Myocyte (in vitro differentiated cells): ENCODE results near the gene CCL22. TPM values are rescaled to one million over a fixed set of nuclear protein-coding genes. Genes with fewer than 3 reads are reported as not detected.
"Not testable (repeated sequence)": the region's sequence is repeated elsewhere in the genome, so short reads cannot be mapped to it uniquely, and the experiment has no call there.

Source experiments
- DNase-seq: peaks from one replicate; pipeline ENCODE4 v3.0.0-alpha.2; 2012; ENCODE audit warnings: low read depth
- polyA plus RNA-seq: library from polyadenylated mRNA; unstranded; fragments of >200 nt; gene quantifications from one replicate; pipeline ENCODE4 v1.2.1, GENCODE V29; 2012; ENCODE audit warnings: missing spikeins
- total RNA-seq: library from RNA; depleted of rRNA; stranded (reverse); fragments of >200 nt; gene quantifications from 2 replicates; pipeline ENCODE4 v1.2.3, GENCODE V29; 2014

Gene CCL22
- not detected in 2 replicates for total RNA-seq
- polyA plus RNA-seq: not detected

GRCh38 chr16:57358527-57359095, at the start of gene CCL22:
Gene CCL22 (plus strand): TSS chr16:57358783. CDS start chr16:57358817, 34 bp downstream.
- no peak for DNase-seq

- DNase-seq: no peak
Measured at GRCh38 chr16:57310801-57311200, 47.8 kb upstream of the CCL22 start.

DNA sequence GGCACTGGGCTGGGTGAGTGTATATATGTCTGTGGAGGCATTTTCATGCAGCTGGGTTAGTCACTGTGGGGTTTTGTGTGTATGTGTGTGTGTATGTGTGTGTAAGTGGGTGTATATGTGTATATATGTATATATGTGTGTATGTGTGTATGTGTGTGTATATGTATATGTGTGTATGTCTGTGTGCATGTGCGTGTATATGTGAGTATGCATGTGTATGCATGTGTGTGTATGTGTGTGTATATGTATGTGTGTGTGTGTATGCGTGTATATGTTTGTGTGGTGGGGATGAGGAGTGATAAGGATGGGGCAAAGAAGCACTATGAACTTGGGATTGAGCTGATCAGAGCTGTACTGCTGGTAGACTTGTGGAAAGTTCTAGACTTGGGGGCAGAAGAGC, 45.1 kb upstream of the CCL22 start:
- no peak for DNase-seq

- DNase-seq: no peak
Measured at GRCh38 chr16:57314161-57314785, 44.3 kb upstream of the CCL22 start.

DNA sequence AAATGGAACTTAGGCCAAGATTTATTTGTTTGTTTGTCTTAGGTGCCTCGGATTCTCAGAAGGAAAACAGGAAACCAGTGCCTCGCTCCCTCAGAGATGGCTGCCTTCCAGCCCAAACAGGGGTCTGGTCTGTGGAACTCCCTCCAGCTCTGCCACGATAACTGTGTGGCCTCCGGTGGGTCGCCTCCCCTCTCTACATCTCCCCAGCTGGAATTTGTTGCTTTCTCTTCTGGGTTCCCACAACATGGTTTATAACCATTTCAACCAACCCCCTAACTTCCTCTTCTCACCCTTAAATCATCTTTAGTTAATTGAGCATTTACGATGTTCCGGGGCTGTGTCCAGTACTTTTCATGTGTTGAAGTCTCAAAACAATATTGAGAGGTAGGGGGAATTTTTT, 43.2 kb upstream of the CCL22 start:
- no peak for DNase-seq

DNA sequence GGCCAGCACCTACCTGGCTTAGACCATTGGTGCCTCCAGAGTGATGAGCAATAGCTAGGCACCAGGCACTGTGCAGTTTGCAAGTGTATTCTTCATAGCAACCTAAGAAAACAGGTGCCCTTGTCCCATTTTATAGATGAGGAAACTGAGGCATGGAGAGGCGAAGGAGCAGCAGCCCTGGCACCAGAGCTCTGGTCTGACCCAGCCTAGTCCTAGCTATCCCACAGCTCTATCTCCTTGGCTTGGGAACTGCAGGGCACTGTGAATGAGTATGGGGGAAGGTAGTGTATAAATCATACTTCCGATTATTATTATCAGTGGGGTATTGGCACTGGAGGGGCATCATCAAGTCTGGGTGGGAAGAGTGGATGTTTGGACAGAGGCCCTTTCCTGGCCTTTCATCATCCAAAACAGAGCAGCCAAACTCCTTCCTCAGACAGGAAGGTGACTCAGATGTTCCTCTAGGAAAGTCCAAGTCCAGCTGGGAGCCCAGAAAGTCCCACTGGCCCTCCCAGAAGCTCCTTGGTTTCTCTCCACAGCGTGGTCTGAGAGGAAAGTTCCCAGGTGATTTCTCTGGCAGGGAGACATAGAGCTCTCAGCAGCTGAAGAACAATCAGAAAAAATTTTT, 42.1 kb upstream of the CCL22 start:
- peak; percentile 35 for DNase-seq

- DNase-seq: peak; percentile 36
Measured at GRCh38 chr16:57318240-57318970, 40.2 kb upstream of the CCL22 start.

DNA sequence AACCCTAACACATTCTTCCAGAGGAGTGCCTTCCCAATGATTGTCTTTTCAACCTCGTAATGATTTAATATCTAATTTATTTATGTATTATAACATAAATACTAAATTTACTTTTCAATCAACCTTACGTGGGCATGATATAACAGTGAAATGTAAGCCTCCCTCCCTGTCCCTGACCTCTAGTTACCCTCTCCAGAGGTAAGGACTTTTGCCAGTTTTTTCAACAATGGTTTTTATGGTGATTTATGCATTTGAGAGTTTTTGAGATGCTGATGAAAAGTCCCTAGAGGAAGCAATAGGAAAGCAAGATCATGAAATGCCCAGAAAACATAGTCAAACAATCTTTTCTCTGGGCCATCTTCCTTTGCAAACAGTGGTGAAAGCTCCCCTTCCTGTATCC, 38.9 kb upstream of the CCL22 start:
- no peak for DNase-seq

- DNase-seq: no peak
Measured at GRCh38 chr16:57324749-57325148, 33.8 kb upstream of the CCL22 start.

DNA sequence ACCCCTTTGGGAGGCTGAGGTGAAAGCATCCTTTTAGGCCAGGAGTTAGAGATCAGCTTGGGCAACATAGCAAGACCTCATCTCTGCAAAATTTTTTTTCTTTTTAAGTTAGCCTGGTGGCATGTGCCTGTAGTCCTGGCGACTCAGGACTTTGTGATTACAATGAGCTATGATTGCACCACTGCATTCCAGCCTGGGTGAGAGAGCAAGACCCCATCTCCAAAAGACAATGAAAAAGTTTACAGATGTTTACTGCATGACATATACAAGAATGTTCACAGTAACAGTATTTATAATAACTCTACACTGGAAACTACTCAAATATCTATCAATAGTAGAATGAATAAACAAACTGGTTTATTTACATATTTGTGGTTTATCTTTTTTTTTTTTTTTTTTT, 33.1 kb upstream of the CCL22 start:
- DNase-seq: no peak

DNA sequence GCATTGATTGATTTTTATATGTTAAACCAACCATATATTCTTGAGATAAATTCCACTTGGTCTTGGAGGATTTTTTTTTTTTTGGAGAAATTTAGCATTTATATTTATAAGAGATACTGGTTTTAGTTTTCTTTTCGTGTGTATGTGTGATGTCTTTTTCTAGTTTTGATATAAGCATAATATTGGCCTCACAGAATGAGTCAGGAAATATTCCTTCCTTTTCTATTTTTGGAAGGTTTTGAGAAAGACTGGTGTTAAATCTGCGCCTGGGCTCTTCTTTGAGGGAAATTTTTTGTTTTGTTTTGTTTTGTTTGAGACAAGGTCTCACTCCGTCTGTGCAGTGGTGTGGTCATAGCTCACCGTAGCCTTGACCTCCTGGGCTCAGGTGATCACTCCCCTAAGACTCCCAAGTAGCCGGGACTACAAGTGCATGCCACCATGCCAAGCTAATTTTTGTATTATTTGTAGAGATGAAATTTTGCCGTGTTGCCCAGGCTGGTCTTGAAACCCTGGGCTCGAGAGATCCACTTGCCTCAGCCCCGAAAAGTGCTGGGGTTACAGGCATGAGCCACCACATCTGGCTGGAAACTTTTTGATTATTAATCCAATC, 28.8 kb upstream of the CCL22 start:
- DNase-seq: no peak

DNA sequence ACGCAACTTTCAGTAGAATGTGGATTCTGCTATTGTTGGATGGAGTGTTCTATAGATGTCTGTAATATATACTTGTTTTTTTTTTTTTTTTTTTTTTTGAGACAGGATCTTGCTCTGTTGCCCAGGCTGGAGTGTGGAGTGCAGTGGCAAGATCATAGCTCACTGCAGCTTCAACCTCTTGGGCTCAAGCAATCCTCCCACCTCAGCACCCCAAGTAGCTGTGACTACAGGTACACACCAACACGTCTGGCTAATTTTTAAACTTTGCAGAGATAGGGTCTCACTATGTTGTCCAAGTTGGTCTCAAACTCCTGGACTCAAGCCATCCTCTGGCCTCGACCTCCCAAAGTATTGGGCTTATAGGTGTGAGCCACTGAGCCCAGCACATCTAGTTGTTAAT, 27.2 kb upstream of the CCL22 start:
- no peak for DNase-seq

DNA sequence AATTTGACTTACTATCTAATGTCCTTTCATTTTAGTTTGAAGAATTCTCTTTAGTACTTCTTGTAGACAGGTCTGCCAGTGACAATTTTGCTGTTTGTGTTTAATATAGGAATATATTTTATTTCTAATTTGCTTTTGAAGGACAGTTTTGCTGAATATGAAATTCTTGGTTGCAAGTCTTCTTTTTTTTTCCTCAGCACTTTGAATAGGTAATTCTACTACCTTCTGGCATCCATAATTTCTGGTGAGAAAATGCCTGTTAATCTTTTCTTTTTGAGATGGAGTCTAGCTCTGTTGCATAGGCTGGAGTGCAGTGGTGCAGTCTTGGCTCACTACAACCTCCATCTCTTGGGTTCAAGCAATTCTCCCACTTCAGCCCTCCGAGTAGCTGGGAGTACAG, 25.2 kb upstream of the CCL22 start:
- DNase-seq: no peak

DNA sequence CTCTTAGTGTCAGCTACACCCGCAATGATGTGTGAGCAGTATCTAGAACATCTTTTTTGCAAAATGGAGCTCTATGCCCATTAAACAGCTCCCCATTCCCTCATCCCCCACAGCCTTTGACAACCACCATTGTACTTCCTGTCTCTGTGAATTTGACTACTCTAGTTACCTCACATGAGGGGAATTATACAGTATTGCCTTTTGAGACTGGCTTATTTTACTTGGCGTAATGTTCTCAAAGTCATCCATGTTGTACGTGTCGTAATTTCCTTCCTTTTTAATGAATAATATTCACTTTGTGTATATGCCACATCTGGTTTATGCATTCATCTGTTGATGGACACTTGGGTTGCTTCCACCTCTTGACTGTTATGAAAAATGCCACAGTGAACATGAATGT, 23.2 kb upstream of the CCL22 start:
- DNase-seq: no peak

DNA sequence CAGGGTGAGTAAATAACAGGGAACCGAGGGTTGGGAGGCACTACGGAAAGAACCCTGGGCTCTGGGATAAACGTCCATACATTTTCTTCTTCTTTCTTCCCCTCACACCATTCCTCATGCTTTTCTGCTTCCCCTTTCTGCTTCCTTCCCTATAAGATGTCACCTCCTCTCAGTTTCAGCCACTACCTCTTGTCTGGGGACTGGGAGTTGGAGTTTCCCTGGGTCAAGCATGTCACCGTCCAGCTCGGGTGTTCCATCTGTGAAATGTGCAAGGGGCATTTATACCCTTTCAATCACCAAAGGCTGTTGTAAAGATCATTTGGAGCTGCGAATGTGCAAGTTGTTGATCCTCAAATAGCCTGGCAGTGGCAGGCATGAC, 17.5 kb upstream of the CCL22 start:
- DNase-seq: no peak

DNA sequence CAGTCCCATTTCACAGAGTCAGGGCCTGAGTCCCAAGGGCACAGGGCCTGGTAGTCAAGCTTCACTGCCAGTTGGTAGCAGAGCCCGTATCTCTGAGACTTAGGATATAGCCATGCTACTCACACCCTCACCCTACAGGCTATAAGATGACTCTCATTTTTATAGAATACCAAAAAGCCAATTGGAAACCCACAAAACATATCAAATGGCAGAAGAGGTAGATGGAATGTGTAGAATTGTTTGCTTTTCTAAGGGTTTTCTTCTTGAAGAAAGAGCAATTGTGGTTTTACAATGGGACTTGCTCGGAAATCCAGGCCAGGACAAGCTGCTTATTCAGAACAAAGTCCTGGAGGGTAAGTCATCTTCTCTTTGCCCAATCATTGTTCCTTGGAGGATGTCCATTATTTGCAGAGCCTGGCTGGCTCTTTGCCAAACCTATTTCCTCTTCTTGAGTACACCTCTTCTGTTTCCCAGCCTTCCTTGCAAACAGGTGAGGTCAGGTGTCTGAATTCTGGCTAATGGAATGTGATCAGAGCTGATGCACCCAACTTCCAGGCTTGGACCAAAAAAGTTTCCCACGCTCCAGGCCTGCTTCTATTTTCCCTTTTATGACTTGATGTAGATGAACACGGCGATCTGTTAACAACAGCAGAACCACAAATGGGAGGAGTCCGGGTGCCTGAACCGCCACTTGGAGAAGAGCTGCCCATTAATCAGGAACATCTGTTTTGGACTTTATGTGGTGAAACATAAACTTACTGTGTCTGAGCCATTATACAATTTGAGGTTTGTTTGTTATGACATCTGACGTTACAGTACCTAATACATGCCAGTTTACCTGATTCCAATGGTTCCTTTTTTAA, 16.9 kb upstream of the CCL22 start:
- DNase-seq: peak; percentile 71

- DNase-seq: not testable (repeated sequence)
Measured at GRCh38 chr16:57342606-57343005, 16.0 kb upstream of the CCL22 start.

DNA sequence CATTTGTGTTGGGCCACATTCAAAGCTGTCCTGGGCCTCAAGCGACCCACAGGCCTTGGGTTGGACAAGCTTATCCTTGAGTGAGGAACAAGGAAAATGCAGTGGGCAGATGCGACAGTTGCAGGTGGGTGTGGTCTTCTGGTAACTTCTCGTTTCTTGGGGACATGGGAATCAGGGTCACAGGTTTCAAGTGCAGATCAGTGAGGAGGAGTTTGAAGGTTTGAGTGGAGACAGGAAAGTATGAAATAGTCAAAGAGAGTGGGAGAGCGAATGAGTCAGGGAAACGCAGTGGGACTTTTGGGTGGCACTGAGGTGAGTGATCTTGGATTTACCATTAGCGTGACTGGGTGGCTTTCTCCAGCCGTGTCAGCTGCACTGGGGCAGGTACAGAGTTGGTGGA, 15.4 kb upstream of the CCL22 start:
- DNase-seq: no peak

DNA sequence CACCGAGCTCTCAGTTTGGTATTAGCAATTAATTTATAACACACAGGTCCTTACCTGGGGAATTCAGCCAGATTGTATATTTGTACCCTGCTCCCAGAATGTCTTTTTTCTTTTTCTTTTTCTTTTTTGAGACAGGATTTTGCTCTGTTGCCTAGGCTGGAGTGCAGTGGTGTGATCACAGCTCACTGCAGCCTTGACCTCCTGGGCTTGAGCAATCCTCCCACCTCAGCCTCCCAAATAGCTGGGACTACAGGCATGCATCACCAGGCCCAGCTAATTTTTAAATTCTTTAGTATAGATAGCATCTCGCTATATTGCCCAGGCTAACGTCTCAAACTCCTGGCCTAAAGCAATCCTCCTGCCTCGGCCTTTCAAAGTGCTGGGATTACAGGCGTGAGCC, 14.5 kb upstream of the CCL22 start:
- DNase-seq: not testable (repeated sequence)

- DNase-seq: no peak
Measured at GRCh38 chr16:57345021-57345420, 13.6 kb upstream of the CCL22 start.

- DNase-seq: no peak
Measured at GRCh38 chr16:57345666-57346204, 12.8 kb upstream of the CCL22 start.
